ENCODE results near the gene PPP1R3D.
"Not testable (repeated sequence)": the region's sequence is repeated elsewhere in the genome, so short reads cannot be mapped to it uniquely, and the experiment has no call there.

Gene PPP1R3D

GRCh38 chr20:59912609-59913008 is 27.5 kb downstream of the PPP1R3D start:
- no peak for DNase-seq

GRCh38 chr20:59911041-59911440 is 29.1 kb downstream of the PPP1R3D start:
- DNase-seq = no peak

DNA sequence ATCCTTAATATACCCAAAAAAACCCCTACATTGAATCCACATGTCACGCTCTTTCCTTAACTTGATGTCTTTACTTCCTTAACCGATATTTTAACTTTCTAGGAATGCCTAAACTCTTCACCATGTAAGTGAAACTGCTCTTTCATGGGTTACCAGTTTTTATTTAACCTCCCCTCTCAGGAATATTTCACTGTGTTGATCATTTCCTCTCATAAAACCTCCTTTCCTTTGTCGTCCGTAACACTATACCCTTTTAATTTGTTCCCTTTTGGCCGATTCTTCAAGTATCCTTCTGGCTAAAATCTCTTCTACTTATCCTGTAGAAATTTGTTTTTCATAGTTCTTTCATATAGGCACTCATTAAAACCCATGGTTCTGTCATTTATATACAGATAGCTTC is 31.2 kb downstream of the PPP1R3D start:
- no peak for DNase-seq

DNA sequence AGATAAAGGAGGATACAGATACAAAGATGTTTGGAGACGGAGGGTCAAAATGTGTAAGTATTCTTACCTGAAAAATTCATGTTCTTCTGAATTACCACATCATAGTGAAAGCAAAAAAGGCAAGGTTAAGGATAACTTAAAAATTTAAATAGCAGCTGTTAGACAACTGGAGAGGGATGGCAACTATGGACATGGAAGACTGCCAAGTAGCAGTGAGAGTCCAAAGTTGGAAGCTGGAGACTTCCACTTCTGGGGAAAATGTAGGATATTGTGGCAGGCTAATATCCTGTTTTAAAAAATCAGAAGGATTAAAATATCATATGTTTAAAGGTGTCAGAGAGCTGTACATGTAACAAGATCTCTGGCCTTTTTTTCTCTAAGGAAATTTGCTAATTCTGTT is 36.5 kb downstream of the PPP1R3D start:
- no peak for DNase-seq

GRCh38 chr20:59902470-59902869 is 37.6 kb downstream of the PPP1R3D start:
- no peak for DNase-seq

- no peak for DNase-seq
Observed at GRCh38 chr20:59895908-59896307, 44.2 kb downstream of the PPP1R3D start.

- no peak for DNase-seq
Observed at GRCh38 chr20:59891581-59891980, 48.5 kb downstream of the PPP1R3D start.

DNA sequence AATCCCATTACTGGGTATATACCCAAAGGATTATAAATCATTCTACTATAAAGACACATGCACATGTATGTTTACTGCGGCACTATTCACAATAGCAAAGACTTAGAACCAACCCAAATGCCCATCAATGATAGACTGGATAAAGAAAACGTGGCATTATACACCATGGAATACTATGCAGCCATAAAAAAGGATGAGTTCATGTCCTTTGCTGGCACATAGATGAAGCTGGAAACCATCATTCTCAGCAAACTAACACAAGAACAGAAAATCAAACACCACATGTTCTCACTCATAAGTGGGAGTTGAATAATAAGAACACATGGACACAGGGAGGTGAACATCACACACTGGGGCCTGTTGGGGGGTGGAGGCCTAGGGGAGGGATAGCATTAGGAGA is 50.1 kb downstream of the PPP1R3D start:
- DNase-seq = not testable (repeated sequence)

DNA sequence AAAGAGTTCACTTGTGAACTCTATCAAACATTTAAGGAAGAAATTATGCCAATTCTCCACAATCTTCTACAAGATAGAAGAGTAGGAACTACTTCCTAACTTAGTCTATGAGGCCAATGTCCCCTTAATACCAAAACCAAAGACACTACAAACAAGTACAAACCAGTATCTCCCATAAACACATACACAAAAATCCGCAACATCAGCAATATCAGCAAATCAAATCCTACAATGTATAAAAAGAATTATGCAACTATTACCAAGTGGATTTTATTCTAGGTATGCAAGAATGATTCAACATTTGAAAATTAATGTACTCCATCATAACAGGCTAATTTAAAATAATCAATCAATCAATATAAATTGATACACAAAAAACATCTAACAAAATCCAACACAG is 52.1 kb downstream of the PPP1R3D start:
- DNase-seq = no peak

All from stimulated activated CD4-positive, alpha-beta T cell treated with anti-CD3 and anti-CD28 coated beads, Interleukin-4, amount 100 ng/mL, for 24 hours (primary cell).